NCI-H345 treated with DMSO at 0.1 percent for 48 hours (cell line): ENCODE results near the gene EGR4.
"Not testable (repeated sequence)": the region's sequence is repeated elsewhere in the genome, so short reads cannot be mapped to it uniquely, and the experiment has no call there.

Experiments used
- DNase-seq: peaks from one replicate; lab custom pipeline; 2025; ENCODE audit not compliant: unreplicated experiment; lab: John Stamatoyannopoulos, UW

The EGR4 gene

DNA sequence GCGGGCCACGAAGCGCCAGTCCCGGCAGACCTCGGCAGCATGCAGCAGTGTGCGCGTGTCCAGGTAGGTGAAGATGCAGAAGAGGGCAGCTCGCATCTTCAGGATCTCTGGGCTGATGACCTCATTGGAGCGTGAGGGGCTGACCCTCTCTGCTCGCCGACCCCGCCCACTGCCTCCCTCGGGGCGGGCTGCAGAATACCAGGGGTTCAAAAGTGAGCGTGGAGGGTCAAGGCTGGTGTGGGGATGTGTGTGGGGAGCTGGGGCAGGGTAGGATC, 29.1 kb downstream of the EGR4 start:
- DNase-seq = no peak

DNA sequence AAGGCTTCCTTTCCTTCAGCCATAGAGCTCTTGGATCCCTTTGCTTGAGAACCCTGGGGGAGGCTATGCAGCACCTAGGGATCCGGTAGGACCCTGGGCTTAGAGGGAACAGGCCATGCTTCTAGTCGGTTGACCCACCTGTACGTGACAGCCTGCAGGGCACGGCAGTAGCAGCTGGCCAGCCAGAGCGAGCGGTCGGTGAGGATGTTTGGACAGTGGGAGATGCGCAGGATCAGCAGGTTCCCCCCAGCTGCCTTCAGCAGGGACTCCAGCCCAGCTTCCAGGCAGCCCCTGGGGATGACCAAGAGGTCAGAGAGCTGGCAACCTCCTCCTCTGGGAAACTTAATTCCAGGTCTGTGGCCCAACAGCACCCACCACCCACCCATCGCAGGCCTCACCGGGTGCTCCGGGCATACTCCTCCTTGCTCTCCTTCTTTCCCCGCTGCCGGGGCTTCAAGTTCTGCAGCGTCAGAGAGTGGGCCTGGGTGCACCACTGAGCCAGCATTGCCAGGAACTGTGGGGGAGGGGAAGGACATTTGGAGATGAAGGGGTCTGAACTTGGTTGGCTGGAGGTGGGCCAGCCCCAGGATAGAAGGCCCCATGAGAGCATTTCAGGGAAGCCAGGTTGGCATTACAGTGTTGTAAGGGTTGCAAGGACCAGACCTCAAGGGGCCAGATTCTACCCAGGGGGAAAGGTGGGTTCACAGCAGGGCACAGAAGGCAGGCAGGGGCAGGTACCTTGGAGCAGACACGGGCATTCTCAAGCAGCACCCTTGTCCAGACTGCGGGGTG, 29.6 kb downstream of the EGR4 start:
- DNase-seq = no peak

- not testable (repeated sequence) for DNase-seq
Observed at GRCh38 chr2:73262691-73263429, 30.5 kb downstream of the EGR4 start.

- DNase-seq = no peak
Observed at GRCh38 chr2:73262108-73262651, 31.2 kb downstream of the EGR4 start.

DNA sequence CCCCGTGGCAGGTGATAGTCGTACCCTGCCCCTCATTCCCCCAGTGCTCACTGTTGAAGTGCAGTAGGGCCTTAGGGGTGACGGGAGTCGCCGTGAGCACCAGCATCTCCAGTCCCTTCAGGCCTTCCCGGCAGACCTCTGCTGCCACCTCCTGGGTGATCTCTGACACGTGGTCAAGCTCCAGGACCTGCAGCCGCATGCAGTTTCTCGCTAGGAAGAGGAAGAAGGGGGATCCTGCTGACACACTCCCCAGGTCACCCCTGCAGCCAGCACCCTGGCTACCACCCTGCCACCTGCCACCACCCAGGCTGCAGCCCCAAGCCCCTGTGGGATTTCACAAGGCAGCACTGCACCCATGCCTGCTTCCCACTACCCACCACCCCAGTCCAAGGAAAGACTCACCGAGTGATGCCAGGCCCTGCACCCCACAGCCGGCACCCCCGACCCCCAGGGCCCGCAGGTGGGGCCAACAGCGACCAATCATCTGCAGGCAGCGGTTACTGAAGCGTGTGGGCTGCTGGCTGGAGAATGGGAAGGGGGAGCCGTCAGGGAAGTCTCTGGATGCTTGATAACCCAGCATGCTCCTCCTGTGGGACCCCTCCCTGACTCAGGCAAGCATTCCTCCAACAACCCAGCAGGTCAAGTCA, 32.9 kb downstream of the EGR4 start:
- no peak for DNase-seq

DNA sequence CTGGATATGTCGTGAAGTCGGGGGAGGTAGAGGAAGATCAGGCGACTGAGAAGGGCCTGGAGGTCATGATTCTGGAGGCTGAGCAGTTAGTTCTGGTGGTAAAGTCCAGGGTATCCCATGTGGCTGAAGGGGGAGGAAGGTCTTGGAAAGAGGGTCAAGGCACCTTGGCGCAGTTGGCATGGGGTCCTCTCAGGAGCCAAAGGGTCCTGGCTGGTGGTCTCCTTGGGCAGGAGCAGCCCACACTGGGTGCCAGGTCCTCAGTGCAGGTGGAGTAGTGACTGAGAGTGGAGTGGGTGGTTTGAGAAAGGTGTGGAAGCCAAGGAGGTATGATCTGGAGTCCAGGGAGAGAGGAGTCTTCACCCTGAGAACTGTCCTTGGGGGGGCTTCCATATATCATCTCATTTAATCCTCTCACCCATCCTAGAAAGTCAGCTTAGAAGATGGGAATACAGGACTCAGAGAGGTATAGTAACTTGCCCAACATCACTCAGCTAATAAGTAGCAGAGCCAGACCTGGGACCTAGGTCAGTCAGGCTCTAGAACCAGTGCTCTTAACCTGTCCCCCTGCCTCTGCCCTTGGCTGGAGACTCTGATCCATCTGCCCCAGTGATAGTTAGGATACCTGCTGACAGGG, 33.5 kb downstream of the EGR4 start:
- DNase-seq = no peak

DNA sequence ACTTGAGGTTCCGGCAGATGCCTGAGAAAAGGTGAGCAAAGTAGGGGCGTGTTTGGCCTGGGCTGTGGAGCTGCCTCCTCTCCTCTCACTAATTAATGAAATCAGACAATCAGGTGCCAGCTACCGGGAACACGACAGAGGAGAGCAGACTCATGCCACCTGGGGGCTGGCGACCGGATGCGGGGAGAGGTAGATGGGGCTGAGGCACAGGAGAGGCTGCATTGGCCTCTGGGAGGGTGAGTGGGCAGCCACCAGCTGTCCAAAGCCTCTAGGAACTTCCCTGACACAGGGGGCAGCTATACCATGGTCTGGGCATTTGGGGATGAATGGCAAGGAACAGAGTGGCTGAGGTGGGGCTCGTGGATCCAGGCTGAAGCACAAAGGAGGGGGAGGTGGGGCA, 34.1 kb downstream of the EGR4 start:
- no peak for DNase-seq

DNA sequence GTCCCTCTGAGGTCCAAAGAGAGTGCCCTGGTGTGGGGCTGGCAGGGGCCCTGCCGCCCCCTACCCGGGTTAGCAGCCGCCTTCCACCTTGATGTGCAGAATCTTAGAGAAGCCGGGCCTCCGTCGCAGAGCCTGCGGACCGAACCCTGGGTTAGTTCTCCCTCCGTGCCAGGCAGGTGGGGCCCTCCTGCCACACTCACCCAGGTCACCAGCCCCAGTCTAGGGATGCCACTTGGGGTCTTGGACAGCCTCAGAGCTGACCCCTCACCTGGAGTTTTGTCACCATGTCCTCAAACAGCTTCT, 34.5 kb downstream of the EGR4 start:
- no peak for DNase-seq

- DNase-seq = no peak
Observed at GRCh38 chr2:73258186-73258912, 35.0 kb downstream of the EGR4 start.

GRCh38 chr2:73257425-73258125, 35.8 kb downstream of the EGR4 start:
- no peak for DNase-seq

DNA sequence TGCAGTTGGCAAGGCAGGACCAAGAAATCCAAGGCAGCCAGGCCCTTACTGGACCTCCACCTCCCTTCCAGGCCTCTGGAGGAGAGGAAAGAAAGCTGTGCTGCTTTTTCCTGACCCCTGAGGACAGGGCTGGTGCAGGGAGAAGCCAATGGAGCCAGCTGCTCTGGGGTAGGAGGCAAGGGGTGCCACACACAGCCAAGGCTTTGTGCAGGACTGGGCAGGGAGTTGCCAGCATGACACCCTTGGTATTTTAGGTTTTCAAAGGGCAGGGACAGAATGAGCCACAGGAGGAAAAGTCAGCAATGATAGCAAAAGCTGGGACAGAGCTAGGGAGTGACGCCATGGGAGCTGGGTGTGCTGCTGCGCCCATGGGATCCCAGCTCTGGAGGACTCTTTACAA, 36.3 kb downstream of the EGR4 start:
- no peak for DNase-seq

DNA sequence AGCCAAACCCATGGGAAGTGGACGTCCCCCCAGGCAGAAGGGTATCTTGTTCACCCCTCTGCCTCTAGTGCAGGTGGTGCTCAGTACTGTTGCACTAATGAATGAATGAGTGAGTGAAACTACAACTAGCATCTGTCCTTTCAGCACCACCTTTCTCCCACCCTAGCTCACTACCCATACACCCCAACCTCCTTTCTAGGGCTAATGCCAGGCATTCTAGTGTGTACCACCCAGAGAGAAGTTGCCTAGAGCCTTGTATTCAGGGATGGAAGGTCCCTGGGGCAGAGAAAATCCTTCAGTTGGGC, 36.8 kb downstream of the EGR4 start:
- DNase-seq = no peak

DNA sequence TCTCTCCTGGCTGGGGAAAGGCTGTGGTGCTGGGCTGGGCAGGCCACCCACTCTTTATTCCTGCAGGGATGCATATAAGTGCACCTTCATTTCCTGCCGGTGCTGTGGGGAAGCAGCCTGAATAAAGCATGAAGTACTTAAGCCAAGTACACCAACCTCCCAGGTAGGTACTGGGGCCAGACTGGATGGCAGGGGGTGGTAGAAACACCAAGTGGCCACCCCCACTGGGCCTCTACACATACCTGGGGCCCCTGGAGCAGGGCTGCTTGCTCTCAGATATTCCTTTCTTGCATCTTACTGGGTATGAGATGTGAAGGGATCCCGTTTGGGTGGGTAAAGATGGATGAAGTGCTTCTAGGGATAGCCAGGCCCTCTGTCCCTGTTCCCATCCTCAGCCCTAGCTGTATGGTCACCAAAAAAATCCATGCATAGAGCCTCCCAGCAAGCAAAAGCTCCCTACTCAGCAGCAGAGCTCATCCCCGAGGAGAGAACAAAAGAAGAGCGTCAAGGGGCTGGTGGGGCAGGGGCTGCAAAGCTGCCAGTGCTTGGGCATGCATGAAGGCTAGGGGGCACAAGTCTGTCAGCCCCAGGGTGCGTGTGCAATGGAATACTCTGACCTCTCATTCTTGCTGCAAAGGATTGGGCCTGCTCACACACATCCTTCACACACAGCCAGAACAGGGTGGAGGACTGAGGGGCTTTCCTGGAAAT, 37.3 kb downstream of the EGR4 start:
- DNase-seq = no peak

GRCh38 chr2:73255007-73255644, 38.2 kb downstream of the EGR4 start:
- DNase-seq = no peak

DNA sequence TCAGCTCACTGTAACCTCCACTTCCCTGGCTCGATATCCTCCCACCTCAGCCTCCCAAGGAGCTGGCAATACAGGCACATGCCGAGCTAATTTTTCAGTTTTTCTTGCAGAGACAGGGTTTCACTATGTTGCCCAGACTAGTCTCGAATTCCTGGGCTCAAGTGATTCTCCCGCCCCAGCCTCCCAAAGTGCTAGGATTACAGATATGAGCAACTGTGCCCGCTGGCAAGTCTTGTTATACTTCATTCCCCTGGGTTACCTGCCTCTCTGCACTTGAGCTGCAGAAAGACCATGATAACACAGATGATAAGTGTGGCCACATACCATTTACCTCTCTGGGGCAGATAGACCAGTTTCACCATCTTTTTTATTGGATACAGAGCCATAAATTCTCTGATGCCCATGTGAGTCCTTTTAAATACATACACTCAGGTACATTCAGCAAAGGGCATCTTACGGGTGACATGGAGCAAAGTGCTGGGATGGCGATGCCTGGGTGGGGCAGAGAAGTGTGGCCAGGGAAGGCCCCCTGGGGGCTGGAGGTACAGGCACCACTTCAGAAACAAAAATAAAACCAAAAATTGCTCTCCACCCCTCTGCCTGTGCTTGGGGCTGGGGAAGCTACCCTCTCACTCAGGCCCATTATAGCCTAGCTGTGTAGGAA, 38.9 kb downstream of the EGR4 start:
- no peak for DNase-seq

GRCh38 chr2:73253901-73254300, 39.4 kb downstream of the EGR4 start:
- DNase-seq = no peak

- no peak for DNase-seq
Observed at GRCh38 chr2:73253400-73253799, 39.9 kb downstream of the EGR4 start.

DNA sequence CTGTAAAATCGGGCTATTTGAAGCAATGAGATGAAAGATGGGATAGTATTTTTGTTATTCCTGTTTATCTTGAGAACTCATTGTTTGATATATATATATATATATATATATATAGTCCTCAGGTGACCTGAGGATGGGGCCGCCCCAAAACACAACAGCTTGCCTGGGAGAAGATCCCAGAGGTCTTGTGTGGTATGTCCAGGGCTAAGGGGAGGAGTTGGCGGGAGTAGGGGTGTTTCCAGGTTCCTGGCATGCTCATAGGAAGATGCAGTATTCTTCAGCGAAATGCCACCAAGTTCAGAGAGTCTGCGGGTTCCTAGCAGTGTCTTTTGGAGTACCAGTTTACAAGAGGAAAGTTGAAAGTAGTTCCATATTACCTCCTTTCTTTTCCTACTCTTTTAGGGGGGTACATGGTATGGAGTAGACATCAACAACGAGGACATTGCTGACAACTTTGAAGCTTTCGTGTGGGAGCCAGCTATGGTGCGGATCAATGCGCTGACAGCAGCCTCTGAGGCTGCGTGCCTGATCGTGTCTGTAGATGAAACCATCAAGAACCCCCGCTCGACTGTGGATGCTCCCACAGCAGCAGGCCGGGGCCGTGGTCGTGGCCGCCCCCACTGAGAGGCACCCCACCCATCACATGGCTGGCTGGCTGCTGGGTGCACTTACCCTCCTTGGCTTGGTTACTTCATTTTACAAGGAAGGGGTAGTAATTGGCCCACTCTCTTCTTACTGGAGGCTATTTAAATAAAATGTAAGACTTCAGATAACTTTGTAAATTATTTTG, 40.9 kb downstream of the EGR4 start:
- DNase-seq = no peak
